ENCODE results near the gene ZFYVE28.
A peak's percentile ranks its signal among the peaks of the same experiment; 100 is the strongest.

ZFYVE28 gene

DNA sequence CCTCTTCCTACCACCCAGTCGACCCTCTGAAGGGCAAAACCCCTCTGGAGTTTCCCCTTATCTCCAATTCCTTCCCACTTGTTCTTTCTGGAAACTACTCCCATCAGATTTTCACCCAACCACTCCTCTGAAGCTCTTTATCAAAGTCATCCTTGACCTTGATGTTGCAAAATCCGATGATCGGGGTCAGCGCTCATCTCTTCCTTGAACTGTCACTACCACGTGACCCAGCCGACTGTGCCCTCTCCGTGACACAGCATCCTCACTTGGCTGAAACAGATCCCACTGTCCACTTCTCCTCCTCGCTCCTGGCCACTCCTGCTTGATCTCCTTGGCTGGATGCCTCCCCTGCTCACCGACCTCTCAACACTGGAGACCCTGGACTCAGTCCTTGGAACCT, 1.4 kb upstream of the ZFYVE28 start:
- in situ Hi-C loops (cut with MboI; ENCODE audit: low pct_unique_long_range_greater_than_20kb, low sequenced_read_pairs, unreplicated experiment) = no loop called here
- TF ChIP-seq, protein P1, sequence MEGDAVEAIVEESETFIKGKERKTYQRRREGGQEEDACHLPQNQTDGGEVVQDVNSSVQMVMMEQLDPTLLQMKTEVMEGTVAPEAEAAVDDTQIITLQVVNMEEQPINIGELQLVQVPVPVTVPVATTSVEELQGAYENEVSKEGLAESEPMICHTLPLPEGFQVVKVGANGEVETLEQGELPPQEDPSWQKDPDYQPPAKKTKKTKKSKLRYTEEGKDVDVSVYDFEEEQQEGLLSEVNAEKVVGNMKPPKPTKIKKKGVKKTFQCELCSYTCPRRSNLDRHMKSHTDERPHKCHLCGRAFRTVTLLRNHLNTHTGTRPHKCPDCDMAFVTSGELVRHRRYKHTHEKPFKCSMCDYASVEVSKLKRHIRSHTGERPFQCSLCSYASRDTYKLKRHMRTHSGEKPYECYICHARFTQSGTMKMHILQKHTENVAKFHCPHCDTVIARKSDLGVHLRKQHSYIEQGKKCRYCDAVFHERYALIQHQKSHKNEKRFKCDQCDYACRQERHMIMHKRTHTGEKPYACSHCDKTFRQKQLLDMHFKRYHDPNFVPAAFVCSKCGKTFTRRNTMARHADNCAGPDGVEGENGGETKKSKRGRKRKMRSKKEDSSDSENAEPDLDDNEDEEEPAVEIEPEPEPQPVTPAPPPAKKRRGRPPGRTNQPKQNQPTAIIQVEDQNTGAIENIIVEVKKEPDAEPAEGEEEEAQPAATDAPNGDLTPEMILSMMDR (IDR thresholded peaks at IDR 0.05; ENCODE audit: extremely low read depth, insufficient read depth, missing control alignments) = no peak
- DNase-seq (ENCODE audit: low spot score) = no peak

DNA sequence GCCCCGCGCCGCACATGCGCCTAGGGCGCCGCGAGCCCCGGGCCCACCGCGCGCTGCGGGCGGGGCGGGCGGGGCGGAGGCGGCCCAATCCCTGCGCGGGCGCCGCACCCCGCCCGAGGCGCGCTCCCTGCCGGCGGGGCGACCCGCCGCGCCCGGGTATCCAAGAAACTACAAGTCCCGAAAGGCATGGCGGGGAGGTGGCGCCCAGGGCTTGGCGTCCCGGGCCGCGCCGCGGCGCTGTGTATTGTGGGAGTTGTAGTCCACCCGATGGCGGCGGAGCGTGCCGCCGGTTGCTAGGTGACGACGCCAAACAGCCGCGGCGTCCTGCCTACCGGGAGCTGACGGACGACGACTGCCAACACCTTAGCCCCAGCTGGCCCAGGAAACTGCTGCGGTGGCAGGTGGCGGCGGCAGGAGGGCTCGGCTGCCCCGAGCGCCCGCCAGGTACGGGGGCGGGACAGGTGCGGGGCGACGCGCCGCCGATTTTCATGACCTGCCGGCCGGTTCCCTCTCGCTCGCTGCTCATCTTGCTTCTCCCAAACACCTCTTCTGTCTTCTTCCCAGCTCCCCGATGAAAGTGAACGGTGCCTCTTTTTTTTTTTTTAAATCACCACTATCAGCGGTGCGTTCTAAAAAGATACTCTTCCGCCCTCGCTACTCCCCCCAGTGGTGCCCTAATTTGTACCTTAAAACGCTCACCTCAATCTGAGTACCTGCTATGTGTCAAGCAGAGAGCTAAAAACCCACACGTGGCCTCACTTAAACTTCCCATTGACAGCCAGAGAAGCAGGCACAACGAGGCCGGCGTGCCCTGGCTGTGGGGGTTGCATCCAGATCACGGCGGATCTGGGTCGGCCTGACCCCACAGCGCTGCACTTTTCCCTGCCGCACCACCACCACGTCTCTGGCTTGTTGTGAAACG, 466 bp upstream of the ZFYVE28 start, which contains the start of gene CFAP99:
CFAP99 (plus strand) TSS at position 306 of the 922 bp plus-strand sequence.
- peak; percentile 99 for DNase-seq (ENCODE audit: low spot score)
- in situ Hi-C loops (cut with MboI; ENCODE audit: low pct_unique_long_range_greater_than_20kb, low sequenced_read_pairs, unreplicated experiment) = no loop called here
- TF ChIP-seq, protein P1 (IDR thresholded peaks at IDR 0.05; ENCODE audit: extremely low read depth, insufficient read depth, missing control alignments) = peak; percentile 34

DNA sequence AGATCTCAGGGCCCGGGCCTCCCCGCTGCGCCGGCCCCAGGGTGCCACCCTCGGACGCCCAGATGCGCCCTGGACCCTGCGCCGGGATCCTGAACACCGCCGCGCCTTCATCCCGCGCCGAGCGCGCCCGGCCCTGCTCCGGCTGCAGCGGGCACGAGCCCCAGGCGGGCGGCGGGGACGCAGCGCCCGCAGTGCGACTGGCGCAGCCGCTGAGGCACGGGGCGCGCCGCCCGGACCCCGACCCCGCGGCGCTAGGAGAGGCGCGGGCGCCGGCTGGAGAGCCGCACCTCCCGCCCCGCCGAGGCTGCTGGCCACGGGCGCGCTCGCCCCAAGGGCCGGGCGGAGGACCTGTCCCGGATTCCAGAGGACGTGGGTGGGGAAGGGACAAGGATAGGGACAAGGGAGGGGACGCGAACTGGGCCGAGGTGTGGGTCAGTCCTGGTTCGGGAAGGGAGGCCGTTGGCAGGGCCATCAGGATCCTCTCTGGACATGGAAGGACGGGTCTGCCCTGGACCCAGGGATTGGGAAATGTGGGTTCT, 1.1 kb downstream of the ZFYVE28 start:
- in situ Hi-C loops (cut with MboI; ENCODE audit: low pct_unique_long_range_greater_than_20kb, low sequenced_read_pairs, unreplicated experiment) = no loop called here
- DNase-seq (ENCODE audit: low spot score) = no peak
- TF ChIP-seq, protein P1 (IDR thresholded peaks at IDR 0.05; ENCODE audit: extremely low read depth, insufficient read depth, missing control alignments) = no peak

DNA sequence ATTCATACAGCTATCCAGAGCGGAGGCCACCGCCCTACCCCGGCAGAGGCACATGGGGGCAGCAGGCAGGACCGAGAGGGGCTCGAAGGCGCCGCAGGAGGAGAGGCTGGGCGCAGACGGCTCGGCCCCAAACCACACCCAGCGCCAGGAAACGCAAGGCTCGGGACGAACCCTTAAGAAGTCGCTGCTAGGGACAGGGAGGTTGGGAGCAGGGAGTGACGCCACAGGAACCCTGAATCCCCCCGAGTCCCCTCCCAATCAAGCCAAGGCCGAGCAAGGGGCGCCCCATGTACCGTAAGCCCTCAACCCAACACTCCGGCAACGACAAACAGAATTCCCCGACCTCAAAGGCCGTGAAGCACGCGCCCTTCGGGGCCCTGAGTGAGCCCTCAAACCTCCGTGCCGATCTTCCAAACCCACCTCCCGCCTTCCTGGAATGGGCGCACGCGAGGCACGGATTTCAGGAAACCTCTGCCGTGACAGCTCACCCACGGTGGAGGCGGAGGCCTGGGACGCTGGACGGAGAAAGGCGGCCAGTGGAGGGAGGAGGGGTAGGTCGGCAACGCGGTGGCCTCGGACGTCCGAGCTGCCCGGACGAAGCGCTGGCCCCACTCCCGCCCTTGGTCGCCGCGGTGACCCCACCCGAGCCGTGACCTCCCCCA, 1.8 kb downstream of the ZFYVE28 start:
- in situ Hi-C loops (cut with MboI; ENCODE audit: low pct_unique_long_range_greater_than_20kb, low sequenced_read_pairs, unreplicated experiment) = no loop called here
- no peak for DNase-seq (ENCODE audit: low spot score)

DNA sequence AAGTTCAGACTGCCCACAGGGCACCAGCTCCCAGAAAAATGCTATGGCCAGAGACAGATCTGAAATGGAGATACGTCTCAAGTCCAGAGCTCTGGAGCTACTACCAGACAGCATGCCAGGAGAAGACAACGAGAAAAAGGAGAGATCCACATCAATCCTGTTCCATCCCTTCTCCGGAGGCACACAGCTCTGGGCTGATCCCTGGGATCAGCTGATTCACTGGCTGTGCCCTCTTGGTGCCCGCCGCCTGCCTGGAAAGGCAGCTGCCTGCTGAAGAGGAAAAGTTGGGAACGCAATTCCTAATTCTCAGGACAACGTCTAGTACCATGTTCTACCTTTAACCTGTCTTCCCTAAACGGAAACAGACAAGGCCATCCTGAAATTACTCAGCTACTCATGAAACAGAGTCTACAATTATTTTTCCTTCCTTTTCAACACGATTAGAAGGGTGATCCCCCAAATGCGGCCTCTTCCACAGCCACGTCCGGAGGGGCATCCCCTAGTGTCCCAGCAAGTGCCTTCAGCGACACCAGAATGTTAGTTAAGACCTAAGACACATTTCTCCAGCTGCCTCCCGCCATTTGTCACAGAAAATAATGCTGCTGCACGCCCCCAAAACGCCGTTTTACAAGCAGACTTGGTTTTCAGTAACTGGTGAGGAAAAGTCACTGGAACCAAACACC, 2.4 kb downstream of the ZFYVE28 start:
- TF ChIP-seq, protein P1 (IDR thresholded peaks at IDR 0.05; ENCODE audit: extremely low read depth, insufficient read depth, missing control alignments) = no peak
- in situ Hi-C loops (cut with MboI; ENCODE audit: low pct_unique_long_range_greater_than_20kb, low sequenced_read_pairs, unreplicated experiment) = no loop called here
- no peak for DNase-seq (ENCODE audit: low spot score)

More for the DNA sequence above, 1.8 kb downstream of the ZFYVE28 start:
- TF ChIP-seq, protein P1 (IDR thresholded peaks at IDR 0.05; ENCODE audit: extremely low read depth, insufficient read depth, missing control alignments) = no peak

DNA sequence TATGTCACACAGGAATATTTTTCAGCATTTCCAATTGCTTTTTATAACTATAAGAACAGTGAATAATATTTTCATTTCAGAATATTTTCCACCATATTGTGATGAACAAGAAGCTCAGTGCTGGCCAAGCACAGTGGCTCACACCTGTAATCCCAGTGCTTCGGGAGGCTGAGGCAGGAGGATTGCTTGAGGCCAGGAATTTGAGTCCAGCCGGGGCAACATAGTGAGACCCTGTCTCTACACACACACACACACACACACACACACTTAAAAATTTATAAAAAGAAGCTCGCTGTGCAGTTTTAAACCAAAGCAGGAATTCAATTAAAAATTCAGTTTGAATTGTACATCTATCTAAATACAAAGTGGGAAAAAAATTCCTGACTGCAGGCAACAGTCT, 3.2 kb downstream of the ZFYVE28 start:
- TF ChIP-seq, protein P1 (IDR thresholded peaks at IDR 0.05; ENCODE audit: extremely low read depth, insufficient read depth, missing control alignments) = no peak
- in situ Hi-C loops (cut with MboI; ENCODE audit: low pct_unique_long_range_greater_than_20kb, low sequenced_read_pairs, unreplicated experiment) = no loop called here
- DNase-seq (ENCODE audit: low spot score) = no peak

Data from GM13977 (cell line).